K562 (cell line): ENCODE results near the gene PIBF1. TPM values are rescaled to one million over a fixed set of nuclear protein-coding genes. Genes with fewer than 3 reads are reported as not detected.

Experiments used
- ATAC-seq: fragments of 200-7000 bp; cut with Tn5 transposase; 3 replicates; pipeline ENCODE4 v1.9.1; 2020; ENCODE audit warnings: moderate library complexity
- BruUV-seq: library from RNA; stranded (reverse); fragments of 400-500 nt; replicated peaks from 2 replicates; lab custom pipeline; 2021; lab: Mats Ljungman, UMichigan
- CTCF ChIA-PET: fragments of 300-600 bp; formaldehyde crosslinking; extraction: SDS; loops from one replicate; lab custom pipeline; 2021; ENCODE audit warnings: low intra/inter-chr PET ratio; lab: Yijun Ruan, JAX
- POLR2A ChIA-PET: fragments of 300-600, 350-650 bp; sonication (Branson Sonifier 250); formaldehyde crosslinking; extraction: SDS; loops from one replicate; lab custom pipeline; 2021; ENCODE audit warnings: antibody characterized with exemption, inconsistent platforms; lab: Yijun Ruan, JAX
- DNase-seq, 4 experiments: peaks; one replicate each; pipeline versions ENCODE4 v3.0.0 to v3.0.0-alpha.2; 2011 to 2018; ENCODE audit warnings: low spot score in 3 of 4, mixed read lengths in 3 of 4; ENCODE audit errors: extremely low read depth in 1 of 4
- FAIRE-seq: peaks from 2 replicates; lab custom pipeline; 2011; peaks lifted over from hg19 to GRCh38; lab: Jason Lieb, UNC
- H2AFZ ChIP-seq: 2 replicates; pipeline ENCODE4 v1.6.0; 2011; ENCODE audit warnings: low read depth, low read length, control low read depth, inconsistent platforms
- H3K27ac ChIP-seq: fragments of 200-600 bp; 3 replicates; pipeline ENCODE4 v1.8.0; 2011; ENCODE audit warnings: low read depth, mild to moderate bottlenecking, control low read depth, inconsistent platforms, low read length, moderate library complexity, mixed read lengths; ENCODE audit errors: extremely low read depth
- H3K27me3 ChIP-seq, 2 experiments: fragments of 300-600 bp in 1 of 2; 2 replicates in 1 of 2; 3 replicates in 1 of 2; pipeline versions ENCODE4 v1.6.0 to v1.8.0; 2011; ENCODE audit warnings: inconsistent platforms in 2 of 2, low read length in 2 of 2, mild to moderate bottlenecking in 1 of 2, mixed read lengths in 1 of 2, moderate library complexity in 1 of 2; ENCODE audit not compliant: control insufficient read depth in 2 of 2, insufficient read depth in 2 of 2
- H3K36me3 ChIP-seq: fragments of 300-600 bp; 3 replicates; pipeline ENCODE4 v1.8.0; 2011; ENCODE audit warnings: mild to moderate bottlenecking, low read length, inconsistent platforms; ENCODE audit not compliant: control insufficient read depth, insufficient read depth
- H3K4me1 ChIP-seq, 2 experiments: fragments of 200-600 bp in 1 of 2; replicated peaks in 1 of 2; 2 replicates in 1 of 2; 3 replicates in 1 of 2; pipeline versions ENCODE4 v1.5.1 to v1.8.0; 2011; ENCODE audit warnings: inconsistent platforms in 2 of 2, low read length in 2 of 2, mild to moderate bottlenecking in 1 of 2, mixed read lengths in 1 of 2, moderate library complexity in 1 of 2; ENCODE audit not compliant: control insufficient read depth in 2 of 2, insufficient read depth in 2 of 2
- H3K4me2 ChIP-seq: 2 replicates; pipeline ENCODE4 v1.6.1; 2011; ENCODE audit warnings: low read length, control low read depth, inconsistent platforms, mixed read lengths; ENCODE audit not compliant: insufficient read depth
- H3K4me3 ChIP-seq: fragments of 200-600 bp; sonication (generic), shearing (Covaris generic); 2 replicates; pipeline ENCODE4 v1.5.1; 2016; ENCODE audit warnings: control low read depth, inconsistent platforms
- H3K79me2 ChIP-seq: fragments of 200-600 bp; 3 replicates; pipeline ENCODE4 v1.8.0; 2011; ENCODE audit warnings: low read length, inconsistent platforms; ENCODE audit not compliant: control insufficient read depth, insufficient read depth
- H3K9ac ChIP-seq, 2 experiments: 2 replicates each; pipeline versions ENCODE4 v1.6.0 to v1.6.1; 2011; ENCODE audit warnings: low read depth in 2 of 2, low read length in 2 of 2, control low read depth in 1 of 2, inconsistent platforms in 1 of 2, mild to moderate bottlenecking in 1 of 2, mixed read lengths in 1 of 2; ENCODE audit not compliant: insufficient read depth in 1 of 2
- H3K9me1 ChIP-seq: one replicate; pipeline ENCODE4 v1.6.0; 2011; ENCODE audit warnings: inconsistent platforms, mild to moderate bottlenecking, low read length, moderate library complexity; ENCODE audit not compliant: control insufficient read depth, insufficient read depth
- H3K9me3 ChIP-seq: replicated peaks from 2 replicates; pipeline ENCODE4 v1.5.1; 2011; ENCODE audit warnings: low read depth, low read length, inconsistent platforms; ENCODE audit not compliant: control insufficient read depth, insufficient read depth
- H4K20me1 ChIP-seq: replicated peaks from 2 replicates; pipeline ENCODE4 v1.6.1; 2011; ENCODE audit warnings: low read length, inconsistent platforms, mixed read lengths; ENCODE audit not compliant: control insufficient read depth, insufficient read depth
- BRF1 ChIP-seq: IDR thresholded peaks from 3 replicates; pipeline ENCODE4 v1.6.1; 2011; ENCODE audit warnings: borderline replicate concordance, mild to moderate bottlenecking; ENCODE audit not compliant: insufficient read length; ENCODE audit errors: extremely low read depth
- HDAC3 ChIP-seq: fragments of 450-650 bp; IDR thresholded peaks from 2 replicates; pipeline ENCODE4 v1.6.1; 2018; ENCODE audit warnings: borderline replicate concordance, mild to moderate bottlenecking, moderate library complexity; ENCODE audit not compliant: partially characterized antibody
- HOMEZ ChIP-seq: fragments of 250-450 bp; sonication (Bioruptor Pico); IDR thresholded peaks from 2 replicates; pipeline ENCODE4 v1.4.0; 2020; ENCODE audit warnings: mild to moderate bottlenecking, moderate library complexity
- MCM7 ChIP-seq, 2 experiments: fragments of 450-650 bp; IDR thresholded peaks; 2 replicates each; pipeline ENCODE4 v1.6.1; 2016 to 2018
- NCOA1 ChIP-seq: fragments of 450-650 bp; IDR thresholded peaks from 2 replicates; pipeline ENCODE4 v1.6.1; 2016; ENCODE audit warnings: low read depth
- PCBP1 ChIP-seq: fragments of 200-400 bp; formaldehyde crosslinking; IDR thresholded peaks from 2 replicates; pipeline ENCODE4 v1.6.1; 2018; ENCODE audit warnings: mild to moderate bottlenecking, low read depth, low read length; ENCODE audit not compliant: poor library complexity, severe bottlenecking
- PTTG1 ChIP-seq: fragments of 450-650 bp; IDR thresholded peaks from 2 replicates; pipeline ENCODE4 v1.6.1; 2016; ENCODE audit warnings: low read depth, mild to moderate bottlenecking, missing genetic modification characterization, missing compliant biosample characterization
- SNAPC5 ChIP-seq: fragments of 250-450 bp; sonication (Bioruptor Pico); IDR thresholded peaks from 2 replicates; pipeline ENCODE4 v1.8.0; 2021; ENCODE audit warnings: moderate library complexity, mild to moderate bottlenecking, inconsistent platforms
- U2AF2 ChIP-seq: fragments of 200-400 bp; formaldehyde crosslinking; optimal IDR thresholded peaks from 2 replicates; pipeline ENCODE3; 2017; ENCODE audit warnings: low read depth, mild to moderate bottlenecking, low read length
- USF2 ChIP-seq: sonication (generic); formaldehyde crosslinking; IDR thresholded peaks from 2 replicates; pipeline ENCODE4 v1.5.0; 2020; ENCODE audit warnings: missing genetic modification reagents
- WHSC1 ChIP-seq: IDR thresholded peaks from one replicate; pipeline ENCODE4 v1.6.1; 2012; ENCODE audit warnings: low read length, control low read depth, inconsistent platforms
- ZNF766 ChIP-seq: fragments of 200-800 bp; sonication (Bioruptor generic); conservative IDR thresholded peaks from 2 replicates; pipeline ENCODE4 v1.6.1; 2016; ENCODE audit warnings: missing genetic modification characterization, missing compliant biosample characterization
- WGBS: fragments of 100-300 bp; shearing (Covaris generic); methylation state at CpG from one replicate; pipeline ENCODE4 v1.1.6; 2016; ENCODE audit warnings: low coverage, mixed read lengths; ENCODE audit not compliant: insufficient coverage; ENCODE audit errors: missing lambda C conversion rate; 5-methylcytosine and 5-hydroxymethylcytosine counted together
- in situ Hi-C: fragments of 300-500 bp; cut with MboI; formaldehyde crosslinking; loops from 4 replicates; pipeline ENCODE4 v1.15.0; 2018; ENCODE audit warnings: inconsistent platforms, mixed read lengths
- intact Hi-C: fragments of 100-400 bp; cut with micrococcal nuclease; formaldehyde crosslinking; loops from 2 replicates; pipeline ENCODE4 v1.14.2; 2022
- polyA plus RNA-seq, 8 experiments: library from polyadenylated mRNA; depleted of rRNA in 4 of 8; stranded (reverse) in 5 of 8; unstranded in 3 of 8; fragments of >200 nt; fragmentation: Nextera tagmentation in 2 of 8; fragmentation: Illumina TruSeq in 1 of 8; extraction: Ambion mirVana in 2 of 8; extraction: Trizol in 1 of 8; gene quantifications; 2 replicates each; pipeline versions ENCODE4 v1.2.1 to v1.2.3, GENCODE V29; 2011 to 2014; ENCODE audit warnings: inconsistent platforms in 1 of 8, missing spikeins in 1 of 8
- total RNA-seq, 7 experiments: library from RNA; depleted of rRNA in 6 of 7; stranded (reverse); fragments of >200 nt in 6 of 7; fragmentation: Illumina TruSeq in 2 of 7; extraction: Trizol in 2 of 7; gene quantifications; 2 replicates each; pipeline versions ENCODE4 v1.2.1 to v1.2.3, GENCODE V29; 2011 to 2021; ENCODE audit warnings: low replicate concordance in 1 of 7
- TF ChIP-seq, protein P1 (sequence below), 3 experiments: IDR thresholded peaks in 2 of 3; conservative IDR thresholded peaks in 1 of 3; 2 replicates each; pipeline ENCODE4 v1.5.1; 2011 to 2012; ENCODE audit warnings: low read length in 3 of 3, mild to moderate bottlenecking in 3 of 3, control low read depth in 2 of 3, improper control_type of control experiment in 1 of 3, inconsistent platforms in 1 of 3, low read depth in 1 of 3, mixed read lengths in 1 of 3, moderate library complexity in 1 of 3; ENCODE audit not compliant: insufficient read depth in 2 of 3

Gene PIBF1
- total and polyA plus RNA-seq, 9 of the 15 experiments (the other 6 are each of a cell fraction or from before 2014, with no cell fraction given), result 9.1 to 28.8 (median 14.7) TPM

- TF ChIP-seq, protein P1, sequence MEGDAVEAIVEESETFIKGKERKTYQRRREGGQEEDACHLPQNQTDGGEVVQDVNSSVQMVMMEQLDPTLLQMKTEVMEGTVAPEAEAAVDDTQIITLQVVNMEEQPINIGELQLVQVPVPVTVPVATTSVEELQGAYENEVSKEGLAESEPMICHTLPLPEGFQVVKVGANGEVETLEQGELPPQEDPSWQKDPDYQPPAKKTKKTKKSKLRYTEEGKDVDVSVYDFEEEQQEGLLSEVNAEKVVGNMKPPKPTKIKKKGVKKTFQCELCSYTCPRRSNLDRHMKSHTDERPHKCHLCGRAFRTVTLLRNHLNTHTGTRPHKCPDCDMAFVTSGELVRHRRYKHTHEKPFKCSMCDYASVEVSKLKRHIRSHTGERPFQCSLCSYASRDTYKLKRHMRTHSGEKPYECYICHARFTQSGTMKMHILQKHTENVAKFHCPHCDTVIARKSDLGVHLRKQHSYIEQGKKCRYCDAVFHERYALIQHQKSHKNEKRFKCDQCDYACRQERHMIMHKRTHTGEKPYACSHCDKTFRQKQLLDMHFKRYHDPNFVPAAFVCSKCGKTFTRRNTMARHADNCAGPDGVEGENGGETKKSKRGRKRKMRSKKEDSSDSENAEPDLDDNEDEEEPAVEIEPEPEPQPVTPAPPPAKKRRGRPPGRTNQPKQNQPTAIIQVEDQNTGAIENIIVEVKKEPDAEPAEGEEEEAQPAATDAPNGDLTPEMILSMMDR (IDR thresholded peaks at IDR 0.05 in 2 of 3, conservative IDR thresholded peaks at IDR 0.05 in 1 of 3; ENCODE audit: insufficient read depth in 2 of 3, low read depth in 1 of 3, low read length in 3 of 3), result peak; percentile 46 to 58 (median 51)
- TF ChIP-seq ZNF766 (CRISPR knock-in tag) (no peak), PTTG1 (no peak), PCBP1 (no peak), U2AF2 (no peak)
- TF ChIP-seq, all 486 proteins: peak for 3
These were observed 58.0 kb downstream of the PIBF1 start (continued) for GRCh38 chr13:72839831-72840426.

GRCh38 chr13:72842991-72843390 lies 61.1 kb downstream of the PIBF1 start:
- Histone ChIP-seq H3K27ac (no peak overlapping the region), H3K36me3 (peaks cover 18% of the 10 kb centered on the region; the same call in 1 of the 3 replicates), H3K9ac (no peak overlapping the region), H3K79me2 (no peaks in the 10 kb centered on the region), H3K27me3 (no peaks in the 10 kb centered on the region), H3K4me3 (no peak overlapping the region), H4K20me1 (no peaks in the 10 kb centered on the region), H3K4me1 (no peaks in the 10 kb centered on the region), H3K9me3 (no peaks in the 10 kb centered on the region), H3K9me1 (no peaks in the 10 kb centered on the region), H3K4me2 (no peak overlapping the region), H2AFZ (no peak overlapping the region)
- ChIA-PET CTCF (no interaction called here), POLR2A (no interaction called here)
- WGBS, result 93% methylated on average over 6 of the region's 6 CpGs
- DNase-seq, result no peak
- no peak for FAIRE-seq
- intact Hi-C loops (loop anchor here (5.0 kb wide), 1 partner anchor 864 kb away; no protein-coding TSS in a partner anchor), in situ Hi-C loops (no loop called here)
- BruUV-seq, result no TSS peak
- no peak for ATAC-seq
- TF ChIP-seq NCOA1 (no peak), HDAC3 (no peak), BRF1 (no peak), HOMEZ (CRISPR knock-in tag) (no peak), SNAPC5 (CRISPR knock-in tag) (no peak), WHSC1 (no peak), MCM7 (IDR thresholded peaks at IDR 0.05) (no peak), USF2 (CRISPR knock-in tag) (no peak)
